GM18505 (cell line): ENCODE data around the gene MTPN.

Experiments
- ATAC-seq: cut with Tn5 transposase; IDR thresholded peaks from one replicate; pipeline ENCODE4 v1.9.1; 2021; ENCODE audit not compliant: unreplicated experiment
- POLR2A ChIP-seq: IDR thresholded peaks from 4 replicates; pipeline ENCODE4 v1.6.1; 2011; ENCODE audit warnings: borderline replicate concordance; ENCODE audit not compliant: insufficient read depth, insufficient read length; ENCODE audit errors: extremely low read depth

MTPN gene

DNA sequence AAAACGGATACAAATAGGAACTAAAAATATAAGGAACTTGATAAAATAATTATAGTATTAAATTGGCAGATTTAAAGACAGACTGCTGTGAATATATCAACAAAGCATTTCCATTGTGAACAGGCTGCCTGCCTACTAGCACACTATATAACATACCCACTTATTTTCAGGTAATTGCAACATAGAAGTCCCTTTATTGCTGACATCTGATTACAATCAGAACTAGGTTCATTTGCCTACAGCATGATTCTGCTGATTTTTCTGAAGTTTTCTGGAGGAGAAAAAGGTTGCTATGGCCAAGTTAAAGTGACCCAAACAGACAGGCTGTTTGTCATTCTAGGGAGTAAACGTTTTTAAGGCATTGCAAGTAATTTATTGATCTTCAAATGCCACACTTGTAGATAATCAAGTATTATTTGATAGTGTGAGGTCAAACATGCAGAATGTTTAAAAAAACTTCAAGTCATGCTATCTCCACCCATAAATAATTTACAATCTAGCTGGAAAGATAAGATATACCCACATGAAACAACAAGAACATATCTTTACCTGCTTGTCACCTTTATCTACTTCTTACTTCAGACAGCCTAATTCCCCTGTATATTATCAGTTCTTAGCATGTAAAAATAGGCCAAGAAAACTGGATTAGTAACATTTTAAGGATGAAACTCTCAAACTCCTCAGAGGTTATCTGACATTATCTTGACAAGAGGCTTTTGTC, 40.5 kb downstream of the MTPN start:
- TF ChIP-seq POLR2A: no peak
- no peak for ATAC-seq

- no peak for TF ChIP-seq POLR2A
- no peak for ATAC-seq
Observed at GRCh38 chr7:135934651-135935050, 42.5 kb downstream of the MTPN start.

DNA sequence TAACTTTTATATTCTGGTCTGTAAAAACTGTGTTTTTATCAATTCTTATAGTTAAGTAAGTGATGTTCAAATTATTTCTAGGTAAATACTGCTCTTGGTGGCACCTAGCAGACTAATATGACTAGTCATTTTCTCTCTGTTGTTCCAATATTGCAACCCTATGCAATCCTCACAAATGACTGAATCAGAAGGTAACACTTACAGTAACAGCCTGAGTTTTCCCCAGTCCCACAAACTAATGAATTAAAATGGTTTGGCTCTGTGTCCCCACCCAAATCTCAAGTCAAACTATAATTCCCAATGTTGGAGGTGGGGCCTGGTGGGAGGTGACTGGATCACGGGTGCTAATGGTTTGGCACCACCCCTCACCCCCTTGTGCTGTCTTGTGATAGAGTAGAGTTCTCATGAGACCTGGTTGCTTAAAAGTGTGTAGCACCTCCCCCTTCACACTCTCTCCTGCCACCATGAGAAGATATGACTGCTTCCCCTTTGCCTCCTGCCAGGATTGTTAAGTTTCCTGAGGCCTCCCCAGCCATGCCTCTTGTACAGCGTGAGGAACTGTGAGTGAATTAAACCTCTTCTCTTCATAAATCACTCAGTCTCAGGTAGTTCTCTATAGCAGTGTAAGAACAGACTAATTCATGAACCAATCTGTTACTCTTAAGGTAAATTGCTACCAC, 43.5 kb downstream of the MTPN start:
- no peak for ATAC-seq
- no peak for TF ChIP-seq POLR2A

- no peak for TF ChIP-seq POLR2A
- no peak for ATAC-seq
Observed at GRCh38 chr7:135932131-135932530, 45.0 kb downstream of the MTPN start.

- no peak for TF ChIP-seq POLR2A
- ATAC-seq: no peak
Observed at GRCh38 chr7:135930565-135931461, 46.3 kb downstream of the MTPN start.

GRCh38 chr7:135929722-135930141, 47.4 kb downstream of the MTPN start:
- TF ChIP-seq POLR2A: no peak
- ATAC-seq: no peak

- ATAC-seq: no peak
- no peak for TF ChIP-seq POLR2A
Observed at GRCh38 chr7:135929249-135929648, 47.9 kb downstream of the MTPN start.

DNA sequence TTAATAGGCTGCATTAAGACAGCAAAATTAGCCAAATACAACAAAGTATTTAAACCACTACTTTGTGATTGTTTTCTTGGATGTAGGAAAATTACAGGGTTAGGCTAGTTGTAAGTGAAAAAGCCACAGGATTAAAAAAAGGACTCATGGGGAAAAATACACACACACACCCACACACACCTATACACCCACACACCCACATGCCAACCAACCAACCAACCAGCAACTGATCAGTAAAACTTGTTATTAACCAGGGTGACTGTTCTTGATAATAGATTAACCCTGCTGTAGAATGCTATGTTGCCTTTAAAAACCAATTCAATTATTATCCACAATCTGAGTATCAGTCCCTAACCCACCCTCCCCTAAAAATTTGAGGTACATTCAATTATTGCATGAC, 49.0 kb downstream of the MTPN start:
- no peak for TF ChIP-seq POLR2A
- ATAC-seq: no peak

DNA sequence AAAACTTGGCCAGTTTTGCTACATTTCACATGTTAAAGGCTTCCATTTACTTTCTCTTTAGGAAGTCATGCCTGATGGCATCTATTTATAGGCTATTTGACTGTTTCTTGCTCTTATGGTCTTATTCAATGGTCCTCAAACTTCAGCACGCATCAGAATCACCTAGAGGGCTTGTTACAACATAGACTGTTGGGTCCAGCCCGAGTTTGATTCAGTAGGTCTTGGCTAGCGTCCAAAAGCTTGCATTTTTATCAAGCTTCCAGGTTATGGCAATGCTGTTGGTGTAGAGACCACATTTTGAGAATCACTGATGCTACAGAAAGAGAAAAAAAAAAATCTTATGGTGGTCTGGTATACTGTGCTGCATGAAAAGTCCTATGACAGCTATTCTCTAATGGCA, 51.9 kb downstream of the MTPN start:
- no peak for TF ChIP-seq POLR2A
- ATAC-seq: no peak

GRCh38 chr7:135924302-135924701, 52.9 kb downstream of the MTPN start:
- TF ChIP-seq POLR2A: no peak
- ATAC-seq: no peak

GRCh38 chr7:135922263-135922662, 54.9 kb downstream of the MTPN start:
- ATAC-seq: no peak
- no peak for TF ChIP-seq POLR2A

- ATAC-seq: no peak
- TF ChIP-seq POLR2A: no peak
Observed at GRCh38 chr7:135920478-135920877, 56.7 kb downstream of the MTPN start.

DNA sequence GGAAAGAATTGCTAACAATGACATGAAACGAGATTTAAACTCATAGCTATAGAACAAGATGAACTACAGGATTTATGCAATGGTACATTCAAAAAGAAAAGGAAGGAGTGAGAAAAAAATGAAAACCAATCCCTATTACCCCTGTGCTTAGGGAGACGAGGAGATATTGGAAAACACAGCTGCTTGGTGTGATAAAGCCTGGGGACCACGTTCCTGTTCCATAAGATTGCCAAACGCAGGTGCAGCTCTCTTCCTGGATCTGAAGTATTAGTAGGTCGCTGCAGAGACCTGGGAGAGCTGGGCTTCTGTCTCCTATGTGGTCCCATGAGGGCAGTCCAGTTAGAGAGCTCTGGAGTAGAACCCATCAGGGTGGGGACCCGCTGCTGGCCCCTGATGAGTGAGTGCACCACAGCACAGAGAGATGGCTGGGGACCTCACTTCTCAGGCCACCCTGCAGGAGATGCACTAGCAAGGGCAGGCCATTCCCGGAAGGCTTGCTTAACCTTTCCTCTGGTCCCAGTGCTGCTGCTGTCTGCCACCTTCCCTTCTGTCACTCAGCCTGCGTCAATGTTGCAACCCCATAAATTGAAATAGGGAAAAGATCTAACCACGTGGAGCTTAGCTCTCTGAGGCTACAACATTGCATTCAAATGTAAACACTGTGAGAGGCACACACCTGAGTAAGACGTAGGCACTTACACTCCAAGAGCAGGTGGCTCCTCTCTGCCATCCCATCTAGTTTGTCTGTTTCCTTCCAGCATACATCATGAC, 57.9 kb downstream of the MTPN start:
- no peak for TF ChIP-seq POLR2A

More for the DNA sequence above, 57.9 kb downstream of the MTPN start:
- ATAC-seq: no peak
